Measurements from ENCODE around the gene AP4B1. TPM values are rescaled to one million over a fixed set of nuclear protein-coding genes. Genes with fewer than 3 reads are reported as not detected.
"Not testable (repeated sequence)": the region's sequence is repeated elsewhere in the genome, so short reads cannot be mapped to it uniquely, and the experiment has no call there.

AP4B1 gene
- polyA plus RNA-seq, 2 of the 4 experiments (the other 2 are of a cell fraction) = 9.2 to 11.9 TPM

DNA sequence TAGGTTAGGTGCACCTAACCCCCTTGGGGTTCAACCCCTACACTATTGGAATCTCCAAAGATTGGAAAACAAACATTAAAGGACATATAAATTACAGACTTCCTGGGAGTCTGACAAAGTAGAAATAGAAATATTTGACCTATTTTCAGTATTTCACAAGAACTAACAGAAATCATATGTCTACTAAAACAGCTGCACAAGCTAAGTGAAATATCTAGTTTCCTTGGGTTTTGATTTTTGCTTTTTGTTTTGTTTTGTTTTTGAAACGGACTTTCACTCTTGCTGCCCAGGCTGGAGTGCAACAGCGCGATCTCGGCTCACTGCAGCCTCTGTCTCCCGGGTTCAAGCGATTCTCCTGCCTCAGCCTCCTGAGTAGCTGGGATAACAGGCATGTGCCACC is 51.9 kb downstream of the AP4B1 start:
- H3K4me3 ChIP-seq, FAIRE-seq, H3K4me2 ChIP-seq: not testable (repeated sequence)

DNA sequence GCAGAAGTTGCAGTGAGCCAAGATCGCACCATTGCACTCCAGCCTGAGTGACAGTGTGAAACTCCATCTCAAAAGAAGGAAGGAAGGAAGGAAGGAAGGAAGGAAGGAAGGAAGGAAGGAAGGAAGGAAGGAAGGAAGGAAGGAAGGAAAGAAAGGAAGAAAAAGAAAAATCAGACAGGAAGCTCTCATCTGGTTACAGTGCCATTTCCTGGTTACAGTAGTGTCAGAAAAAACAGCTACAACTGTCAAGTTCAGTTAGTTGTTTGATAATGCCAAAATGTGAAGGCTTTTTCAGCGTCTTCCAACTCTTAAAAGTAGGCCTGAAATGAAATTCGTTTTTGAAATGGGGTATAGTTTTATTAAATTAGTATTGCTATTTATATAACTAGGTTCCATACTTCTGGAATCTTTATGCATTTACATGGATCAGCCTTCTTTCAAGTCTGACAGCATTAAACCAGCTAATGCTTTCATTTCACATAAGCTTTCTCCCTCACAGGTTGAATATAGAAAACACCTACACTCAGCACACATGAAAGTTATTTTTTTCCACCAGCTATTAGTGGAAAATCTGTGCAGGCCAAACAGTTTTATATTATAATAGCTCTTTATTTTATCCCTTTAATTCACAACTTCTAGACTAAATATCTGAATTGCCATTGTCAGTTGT is 54.3 kb downstream of the AP4B1 start:
- FAIRE-seq (no peak), ATAC-seq (no peak), DNase-seq (ENCODE audit: low read depth in 1 of 2, low spot score in 1 of 2) (no peak)
- 43% methylated on average over 3 of the region's 3 CpGs for WGBS (ENCODE audit: missing lambda C conversion rate)
- Histone ChIP-seq H3K27ac (no peak overlapping the region), H3K4me2 (no peak overlapping the region), H3K4me1 (no peaks in the 10 kb centered on the region), H3K9me3 (peaks cover 7% of the 10 kb centered on the region; the same call in 1 of the 3 replicates), H3K4me3 (no peak overlapping the region)
- no peak for TF ChIP-seq PHF8 (IDR thresholded peaks at IDR 0.05; ENCODE audit: borderline replicate concordance, low read depth)
- no peak for TF ChIP-seq HOXA7 (CRISPR knock-in tag; IDR thresholded peaks at IDR 0.05)
- no peak for TF ChIP-seq NR3C1 (IDR thresholded peaks at IDR 0.05)
- TF ChIP-seq KDM1A (IDR thresholded peaks at IDR 0.05; ENCODE audit: low read depth) = no peak
- CTCF ChIA-PET = interaction anchor here (1.6 kb wide), 1 partner anchor 14 kb away, joined by 3 read pairs; no protein-coding TSS in a partner anchor
- POLR2A ChIA-PET = no interaction called here

More for the DNA sequence above, 51.9 kb downstream of the AP4B1 start:
- H3K4me1 ChIP-seq; DNase-seq (ENCODE audit: low read depth in 1 of 2, low spot score in 1 of 2); ATAC-seq; H3K9me3 ChIP-seq; POLR2A ChIA-PET; H3K27ac ChIP-seq: not testable (repeated sequence)
- CTCF ChIA-PET = interaction anchor here (1.3 kb wide), 1 partner anchor 17 kb away, joined by 3 read pairs; no protein-coding TSS in a partner anchor
- 85% methylated on average over 6 of the region's 6 CpGs for whole genome bisulfite sequencing (ENCODE audit: missing lambda C conversion rate)

DNA sequence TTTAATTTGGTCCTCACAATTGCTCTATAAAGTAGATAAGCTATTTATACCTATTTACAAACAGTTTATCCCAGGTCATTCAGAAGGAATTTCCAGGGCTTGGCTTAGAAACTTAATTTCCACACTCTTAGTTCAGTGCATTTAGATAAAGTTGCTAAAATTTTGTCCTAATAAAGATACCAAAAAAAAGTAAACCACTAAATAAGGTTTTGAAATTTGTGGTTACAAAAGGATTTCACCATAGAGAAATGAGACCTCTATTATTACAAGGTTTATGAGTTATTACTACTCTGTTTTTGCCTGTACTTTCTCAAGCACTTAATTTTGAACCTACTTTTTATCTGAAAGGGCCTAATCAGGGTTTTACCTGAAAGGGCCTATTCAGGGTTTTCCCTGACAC is 55.5 kb downstream of the AP4B1 start:
- Histone ChIP-seq H3K4me3 (no peak overlapping the region), H3K9me3 (peaks cover 7% of the 10 kb centered on the region; the same call in 1 of the 3 replicates), H3K4me2 (no peak overlapping the region), H3K27ac (no peak overlapping the region), H3K4me1 (no peaks in the 10 kb centered on the region)
- FAIRE-seq = no peak
- no peak for DNase-seq (ENCODE audit: low read depth in 1 of 2, low spot score in 1 of 2)
- CTCF ChIA-PET = no interaction called here
- ATAC-seq = no peak
- TF ChIP-seq FOSB (CRISPR knock-in tag; IDR thresholded peaks at IDR 0.05) (no peak), NR3C1 (IDR thresholded peaks at IDR 0.05) (no peak), POLR2AphosphoS2 (conservative IDR thresholded peaks at IDR 0.05; ENCODE audit: low read length) (no peak)
- TF ChIP-seq, protein P1, sequence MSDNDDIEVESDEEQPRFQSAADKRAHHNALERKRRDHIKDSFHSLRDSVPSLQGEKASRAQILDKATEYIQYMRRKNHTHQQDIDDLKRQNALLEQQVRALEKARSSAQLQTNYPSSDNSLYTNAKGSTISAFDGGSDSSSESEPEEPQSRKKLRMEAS (IDR thresholded peaks at IDR 0.05) = no peak
- POLR2A ChIA-PET = no interaction called here

DNA sequence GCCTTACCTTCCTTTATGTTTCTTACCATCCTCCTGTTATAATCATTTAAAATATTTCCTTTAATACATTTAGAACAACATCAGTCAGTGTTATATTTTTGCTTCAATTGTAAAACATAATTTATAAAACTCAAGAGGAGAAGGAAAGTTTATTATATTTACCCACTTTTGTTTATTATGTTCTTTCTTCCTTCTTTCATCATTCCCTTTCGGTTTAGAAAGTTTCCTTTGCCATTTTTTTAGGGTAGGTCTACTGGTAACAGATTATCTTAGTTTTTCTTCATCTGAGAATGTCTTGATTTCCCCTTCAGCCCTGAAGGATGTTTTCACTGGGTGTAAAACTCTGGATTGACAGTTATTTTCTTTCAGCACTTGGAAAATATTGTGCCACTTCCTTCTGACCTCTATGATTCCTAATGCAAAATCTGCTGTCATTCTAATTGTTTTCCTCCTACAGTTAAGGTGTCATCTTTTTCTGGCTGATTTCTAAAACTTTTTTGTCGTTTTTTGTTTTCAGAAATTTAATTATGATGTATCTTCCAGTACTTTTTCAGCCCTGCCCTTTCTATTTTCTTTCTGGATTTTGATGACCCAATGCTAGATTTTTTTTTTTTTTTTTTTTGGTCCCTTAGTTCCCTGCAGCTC is 58.1 kb downstream of the AP4B1 start:
- H3K4me1 ChIP-seq = no peaks in the 10 kb centered on the region
- ATAC-seq = no peak

More for the DNA sequence above, 58.1 kb downstream of the AP4B1 start:
- WGBS (ENCODE audit: missing lambda C conversion rate) = 24% methylated on average over 2 of the region's 2 CpGs
- Histone ChIP-seq H3K4me2 (no peak overlapping the region), H3K9me3 (peaks cover 7% of the 10 kb centered on the region; the same call in 1 of the 3 replicates), H3K4me3 (no peak overlapping the region), H3K27ac (no peak overlapping the region)
- CTCF ChIA-PET = no interaction called here
- DNase-seq (ENCODE audit: low read depth in 1 of 2, low spot score in 1 of 2) = no peak
- POLR2A ChIA-PET = no interaction called here
- FAIRE-seq = no peak
- no peak for TF ChIP-seq CHD2 (IDR thresholded peaks at IDR 0.05; ENCODE audit: low read length, partially characterized antibody)
- no peak for TF ChIP-seq MAZ (IDR thresholded peaks at IDR 0.05; ENCODE audit: borderline replicate concordance, low read depth, low read length)
- TF ChIP-seq, protein P2, sequence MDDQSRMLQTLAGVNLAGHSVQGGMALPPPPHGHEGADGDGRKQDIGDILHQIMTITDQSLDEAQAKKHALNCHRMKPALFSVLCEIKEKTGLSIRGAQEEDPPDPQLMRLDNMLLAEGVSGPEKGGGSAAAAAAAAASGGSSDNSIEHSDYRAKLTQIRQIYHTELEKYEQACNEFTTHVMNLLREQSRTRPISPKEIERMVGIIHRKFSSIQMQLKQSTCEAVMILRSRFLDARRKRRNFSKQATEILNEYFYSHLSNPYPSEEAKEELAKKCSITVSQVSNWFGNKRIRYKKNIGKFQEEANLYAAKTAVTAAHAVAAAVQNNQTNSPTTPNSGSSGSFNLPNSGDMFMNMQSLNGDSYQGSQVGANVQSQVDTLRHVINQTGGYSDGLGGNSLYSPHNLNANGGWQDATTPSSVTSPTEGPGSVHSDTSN (IDR thresholded peaks at IDR 0.05) = no peak
- TF ChIP-seq ZSCAN20 (CRISPR knock-in tag; IDR thresholded peaks at IDR 0.05) = no peak
- no peak for TF ChIP-seq NPAS2 (CRISPR knock-in tag; IDR thresholded peaks at IDR 0.05; ENCODE audit: borderline replicate concordance)
- no peak for TF ChIP-seq RFX5 (IDR thresholded peaks at IDR 0.05)
- TF ChIP-seq GATA3 (IDR thresholded peaks at IDR 0.05; ENCODE audit: borderline replicate concordance) = no peak
- TF ChIP-seq RCOR1 (IDR thresholded peaks at IDR 0.05; ENCODE audit: low read depth, low read length) = no peak
- TF ChIP-seq CHD4 (IDR thresholded peaks at IDR 0.05; ENCODE audit: borderline replicate concordance) = no peak
- TF ChIP-seq HOXA7 (CRISPR knock-in tag; IDR thresholded peaks at IDR 0.05) = no peak
- no peak for TF ChIP-seq HOXB5 (CRISPR knock-in tag; IDR thresholded peaks at IDR 0.05)
- TF ChIP-seq FOSB (CRISPR knock-in tag; IDR thresholded peaks at IDR 0.05) = no peak
- TF ChIP-seq POLR2A (IDR thresholded peaks at IDR 0.05; ENCODE audit: low read length) = no peak
- TF ChIP-seq CEBPB (IDR thresholded peaks at IDR 0.05) = no peak
- TF ChIP-seq, protein P3, sequence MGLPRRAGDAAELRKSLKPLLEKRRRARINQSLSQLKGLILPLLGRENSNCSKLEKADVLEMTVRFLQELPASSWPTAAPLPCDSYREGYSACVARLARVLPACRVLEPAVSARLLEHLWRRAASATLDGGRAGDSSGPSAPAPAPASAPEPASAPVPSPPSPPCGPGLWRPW (IDR thresholded peaks at IDR 0.05) = no peak

Other genes starting within 250 kb of the AP4B1 start
- gene PHTF1, start 145.3 kb downstream of the AP4B1 start, polyA plus RNA-seq (2011; rRNA removed) = 11.9 and 17.0 TPM in 2 replicates
- 13.7 to 17.1 TPM (median 15.8 TPM) in 3 replicates for gene PHTF1, start 145.3 kb downstream of the AP4B1 start, polyA plus RNA-seq (2017; fragmentation: RNase III; extraction: RNeasy Plus Mini Kit Qiagen cat#74134 plus additional on column Dnase treatment)
- 8.8 and 9.7 TPM in 2 replicates for gene RSBN1, start 92.3 kb downstream of the AP4B1 start, polyA plus RNA-seq (2011; rRNA removed)
- 2.9 to 3.0 TPM (median 2.9 TPM) in 3 replicates for gene RSBN1, start 92.3 kb downstream of the AP4B1 start, polyA plus RNA-seq (2017; fragmentation: RNase III; extraction: RNeasy Plus Mini Kit Qiagen cat#74134 plus additional on column Dnase treatment)
- gene PTPN22, start 33.1 kb downstream of the AP4B1 start, polyA plus RNA-seq (2011; rRNA removed) = not detected in 2 replicates
- gene PTPN22, start 33.1 kb downstream of the AP4B1 start, polyA plus RNA-seq (2017; fragmentation: RNase III; extraction: RNeasy Plus Mini Kit Qiagen cat#74134 plus additional on column Dnase treatment) = not detected in 3 replicates
- 2.3 and 3.1 TPM in 2 replicates for gene BCL2L15, start 17.2 kb downstream of the AP4B1 start, polyA plus RNA-seq (2011; rRNA removed)
- 0.79 to 2.1 TPM (median 0.87 TPM) in 3 replicates for gene BCL2L15, start 17.2 kb downstream of the AP4B1 start, polyA plus RNA-seq (2017; fragmentation: RNase III; extraction: RNeasy Plus Mini Kit Qiagen cat#74134 plus additional on column Dnase treatment)
- gene DCLRE1B, start 527 bp upstream of the AP4B1 start, polyA plus RNA-seq (2011; rRNA removed) = 4.8 and 6.3 TPM in 2 replicates
- gene DCLRE1B, start 527 bp upstream of the AP4B1 start, polyA plus RNA-seq (2017; fragmentation: RNase III; extraction: RNeasy Plus Mini Kit Qiagen cat#74134 plus additional on column Dnase treatment) = 5.5 to 6.4 TPM (median 5.7 TPM) in 3 replicates
- gene HIPK1, start 24.5 kb upstream of the AP4B1 start, polyA plus RNA-seq (2011; rRNA removed) = 27.4 and 35.9 TPM in 2 replicates
- gene HIPK1, start 24.5 kb upstream of the AP4B1 start, polyA plus RNA-seq (2017; fragmentation: RNase III; extraction: RNeasy Plus Mini Kit Qiagen cat#74134 plus additional on column Dnase treatment) = 11.1 to 11.5 TPM (median 11.3 TPM) in 3 replicates
- gene OLFML3, start 74.7 kb upstream of the AP4B1 start, polyA plus RNA-seq (2011; rRNA removed) = 1.2 TPM in 2 replicates
- gene OLFML3, start 74.7 kb upstream of the AP4B1 start, polyA plus RNA-seq (2017; fragmentation: RNase III; extraction: RNeasy Plus Mini Kit Qiagen cat#74134 plus additional on column Dnase treatment) = 6.6 to 9.3 TPM (median 8.0 TPM) in 3 replicates
- gene SYT6, start 249.1 kb upstream of the AP4B1 start, polyA plus RNA-seq (2011; rRNA removed) = 0.57 and 0.70 TPM in 2 replicates
- gene SYT6, start 249.1 kb upstream of the AP4B1 start, polyA plus RNA-seq (2017; fragmentation: RNase III; extraction: RNeasy Plus Mini Kit Qiagen cat#74134 plus additional on column Dnase treatment) = 0.49 to 1.1 TPM (median 0.60 TPM) in 3 replicates

Measured in A549 (cell line).